ENCODE measurements around the gene U2AF2.

DNA sequence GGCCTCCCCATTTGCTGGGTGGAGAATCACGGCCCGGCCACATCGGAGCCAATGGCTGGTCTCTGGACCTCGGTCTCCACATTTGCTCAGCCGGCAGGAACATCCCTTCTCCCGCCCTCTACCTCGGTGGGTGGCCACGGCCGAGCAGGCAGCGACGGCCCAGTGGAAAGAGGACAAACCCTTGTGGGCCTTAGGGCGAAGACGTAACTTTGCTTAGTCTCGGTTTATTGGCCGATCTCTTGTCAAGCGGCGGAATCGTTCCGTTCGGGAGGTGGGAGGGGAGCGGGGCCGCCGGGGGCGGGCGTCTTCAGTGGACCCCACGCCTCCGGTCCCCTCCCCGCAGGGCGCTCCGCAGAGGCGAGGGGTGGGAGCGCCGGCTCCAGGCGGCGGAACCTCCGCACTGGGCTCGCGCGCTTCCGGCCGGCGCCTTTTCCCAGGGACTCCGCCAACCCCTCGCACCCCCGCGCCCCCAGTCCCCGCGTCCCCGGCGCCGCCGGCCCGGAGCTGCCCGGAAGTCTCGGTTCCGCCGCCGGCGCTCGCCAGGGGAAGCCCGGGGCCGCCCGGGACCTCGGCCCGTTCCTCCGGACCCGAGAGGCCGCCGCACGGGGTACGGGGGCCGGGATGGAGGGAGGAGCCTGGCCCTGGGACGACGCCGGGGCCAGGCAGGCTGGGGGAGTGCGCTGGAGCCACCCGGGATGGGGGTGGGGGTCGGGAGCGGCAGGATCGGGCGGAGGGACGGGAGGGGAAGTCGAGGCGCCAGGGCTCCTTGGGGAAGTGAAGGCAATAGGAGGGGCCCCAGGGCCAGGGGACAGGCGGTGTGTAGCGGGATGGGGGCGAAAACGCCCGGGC is 14.0 kb upstream of the U2AF2 start, which contains the start of gene ZNF580:
- peak in 1 of 2 donors; percentile 39 for TF ChIP-seq POLR2A (IDR thresholded peaks at IDR 0.05)
- TF ChIP-seq, protein P1, sequence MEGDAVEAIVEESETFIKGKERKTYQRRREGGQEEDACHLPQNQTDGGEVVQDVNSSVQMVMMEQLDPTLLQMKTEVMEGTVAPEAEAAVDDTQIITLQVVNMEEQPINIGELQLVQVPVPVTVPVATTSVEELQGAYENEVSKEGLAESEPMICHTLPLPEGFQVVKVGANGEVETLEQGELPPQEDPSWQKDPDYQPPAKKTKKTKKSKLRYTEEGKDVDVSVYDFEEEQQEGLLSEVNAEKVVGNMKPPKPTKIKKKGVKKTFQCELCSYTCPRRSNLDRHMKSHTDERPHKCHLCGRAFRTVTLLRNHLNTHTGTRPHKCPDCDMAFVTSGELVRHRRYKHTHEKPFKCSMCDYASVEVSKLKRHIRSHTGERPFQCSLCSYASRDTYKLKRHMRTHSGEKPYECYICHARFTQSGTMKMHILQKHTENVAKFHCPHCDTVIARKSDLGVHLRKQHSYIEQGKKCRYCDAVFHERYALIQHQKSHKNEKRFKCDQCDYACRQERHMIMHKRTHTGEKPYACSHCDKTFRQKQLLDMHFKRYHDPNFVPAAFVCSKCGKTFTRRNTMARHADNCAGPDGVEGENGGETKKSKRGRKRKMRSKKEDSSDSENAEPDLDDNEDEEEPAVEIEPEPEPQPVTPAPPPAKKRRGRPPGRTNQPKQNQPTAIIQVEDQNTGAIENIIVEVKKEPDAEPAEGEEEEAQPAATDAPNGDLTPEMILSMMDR (IDR thresholded peaks at IDR 0.05 in 4 of 5, conservative IDR thresholded peaks at IDR 0.05 in 1 of 5): no peak

Data from gastrocnemius medialis (tissue), 4 donors.